HCT116 (cell line): ENCODE measurements around the gene HYOU1. TPM values are rescaled to one million over a fixed set of nuclear protein-coding genes. Genes with fewer than 3 reads are reported as not detected.

Experiments
- ATAC-seq: fragments of 200-7000 bp; cut with Tn5 transposase; 2 replicates; pipeline ENCODE4 v1.9.1; 2020; ENCODE audit warnings: mild to moderate bottlenecking, moderate library complexity
- BruUV-seq: library from RNA; stranded (reverse); fragments of 400-500 nt; replicated peaks from 2 replicates; lab custom pipeline; 2021; lab: Mats Ljungman, UMichigan
- CTCF ChIA-PET: fragments of 300-600 bp; sonication (Branson Sonifier 250); formaldehyde crosslinking; loops from one replicate; lab custom pipeline; 2021; ENCODE audit warnings: antibody characterized with exemption; lab: Charles Lee
- POLR2A ChIA-PET: fragments of 300-600, 350-600 bp; sonication (Branson Sonifier 250); formaldehyde crosslinking; loops from one replicate; lab custom pipeline; 2021; ENCODE audit warnings: antibody characterized with exemption; lab: Charles Lee
- RAD21 ChIA-PET, 2 experiments: fragments of 300-600 bp; sonication (Branson Sonifier 250); formaldehyde crosslinking; loops; one replicate each; lab custom pipeline; 2023; ENCODE audit warnings: low total read pairs in 2 of 2; ENCODE audit not compliant: uncharacterized antibody in 2 of 2, unreplicated experiment in 2 of 2, low non-redundant PET in 1 of 2; lab: Charles Lee
- DNase-seq: peaks from one replicate; pipeline ENCODE4 v3.0.0-alpha.2; 2010; ENCODE audit warnings: low read depth, low spot score
- H2AFZ ChIP-seq: fragments of 200-600 bp; shearing (Covaris generic), sonication (generic); 2 replicates; pipeline ENCODE4 v1.6.1; 2017; ENCODE audit warnings: low read depth, mixed run types, mixed read lengths, antibody characterized with exemption, low read length; ENCODE audit not compliant: poor library complexity, severe bottlenecking
- H3K27ac ChIP-seq: 2 replicates; pipeline ENCODE4 v1.5.1; 2012; ENCODE audit warnings: low read depth, low read length
- H3K27me3 ChIP-seq: fragments of 200-600 bp; sonication (generic); 2 replicates; pipeline ENCODE4 v1.6.1; 2016; ENCODE audit warnings: mixed run types, low read length, mixed read lengths; ENCODE audit not compliant: insufficient read depth
- H3K36me3 ChIP-seq, 2 experiments: fragments of 200-500 bp in 1 of 2; fragments of 200-600 bp in 1 of 2; sonication (Bioruptor generic) in 1 of 2; sonication (generic) in 1 of 2; 2 replicates each; pipeline versions ENCODE4 v1.5.1 to v1.6.1; 2014 to 2016; ENCODE audit warnings: low read length in 2 of 2, inconsistent platforms in 1 of 2, mixed read lengths in 1 of 2, mixed run types in 1 of 2; ENCODE audit not compliant: insufficient read depth in 2 of 2, control insufficient read depth in 1 of 2
- H3K4me1 ChIP-seq, 2 experiments: fragments of 200-600 bp in 1 of 2; sonication (generic) in 1 of 2; 2 replicates each; pipeline versions ENCODE4 v1.5.1 to v1.6.1; 2012 to 2017; ENCODE audit warnings: low read length in 2 of 2, inconsistent platforms in 1 of 2, mild to moderate bottlenecking in 1 of 2, mixed read lengths in 1 of 2, mixed run types in 1 of 2, moderate library complexity in 1 of 2; ENCODE audit not compliant: insufficient read depth in 2 of 2, control insufficient read depth in 1 of 2
- H3K4me2 ChIP-seq: fragments of 200-600 bp; sonication (generic); 2 replicates; pipeline ENCODE4 v1.6.1; 2017; ENCODE audit warnings: mixed run types, low read length, mixed read lengths
- H3K4me3 ChIP-seq, 2 experiments: fragments of 200-600 bp in 1 of 2; sonication (generic) in 1 of 2; replicated peaks in 1 of 2; 2 replicates each; pipeline ENCODE4 v1.5.1; 2011 to 2016; ENCODE audit warnings: low read length in 2 of 2, control low read depth in 1 of 2, low read depth in 1 of 2, mild to moderate bottlenecking in 1 of 2, mixed read lengths in 1 of 2, mixed run types in 1 of 2
- H3K79me2 ChIP-seq: fragments of 200-600 bp; sonication (generic); 2 replicates; pipeline ENCODE4 v1.6.1; 2017; ENCODE audit warnings: mild to moderate bottlenecking, mixed run types, low read length, moderate library complexity, mixed read lengths; ENCODE audit not compliant: insufficient read depth
- H3K9ac ChIP-seq: fragments of 200-600 bp; sonication (generic); 2 replicates; pipeline ENCODE4 v1.6.1; 2016; ENCODE audit warnings: low read length, mixed read lengths
- H3K9me2 ChIP-seq: fragments of 200-600 bp; sonication (generic), shearing (Covaris generic); 2 replicates; pipeline ENCODE4 v1.6.1; 2017; ENCODE audit warnings: mixed run types, mild to moderate bottlenecking, moderate library complexity; ENCODE audit not compliant: insufficient read depth
- H3K9me3 ChIP-seq, 2 experiments: fragments of 200-500 bp in 1 of 2; fragments of 200-600 bp in 1 of 2; sonication (Bioruptor generic) in 1 of 2; sonication (generic) in 1 of 2; 2 replicates each; pipeline ENCODE4 v1.6.1; 2014 to 2017; ENCODE audit warnings: low read length in 2 of 2, mixed read lengths in 2 of 2, inconsistent platforms in 1 of 2, low read depth in 1 of 2, mild to moderate bottlenecking in 1 of 2, mixed run types in 1 of 2, moderate library complexity in 1 of 2; ENCODE audit not compliant: control insufficient read depth in 1 of 2, insufficient read depth in 1 of 2
- H4K20me1 ChIP-seq: fragments of 200-600 bp; sonication (generic), shearing (Covaris generic); 2 replicates; pipeline ENCODE4 v1.6.1; 2017; ENCODE audit warnings: mixed run types, mild to moderate bottlenecking, moderate library complexity; ENCODE audit not compliant: insufficient read depth
- CEBPB ChIP-seq: IDR thresholded peaks from 2 replicates; pipeline ENCODE4 v1.6.1; 2012; ENCODE audit warnings: low read depth
- ELF1 ChIP-seq: IDR thresholded peaks from 2 replicates; pipeline ENCODE4 v1.6.1; 2012; ENCODE audit warnings: low read depth, borderline replicate concordance
- POLR2A ChIP-seq: IDR thresholded peaks from 2 replicates; pipeline ENCODE4 v1.7.0; 2011; ENCODE audit warnings: borderline replicate concordance; ENCODE audit not compliant: insufficient read depth, insufficient read length; ENCODE audit errors: extremely low read depth
- POLR2AphosphoS5 ChIP-seq: IDR thresholded peaks from 2 replicates; pipeline ENCODE4 v1.6.1; 2011; ENCODE audit warnings: mild to moderate bottlenecking, low read depth, low read length, moderate library complexity
- TCF7L2 ChIP-seq: IDR thresholded peaks from 2 replicates; pipeline ENCODE4 v1.7.0; 2011; ENCODE audit warnings: borderline replicate concordance, inconsistent platforms; ENCODE audit not compliant: insufficient read depth, insufficient read length; ENCODE audit errors: extremely low read depth
- YY1 ChIP-seq: IDR thresholded peaks from 2 replicates; pipeline ENCODE4 v1.6.1; 2011; ENCODE audit warnings: low read length, low read depth, moderate library complexity, mild to moderate bottlenecking; ENCODE audit not compliant: insufficient replicate concordance; ENCODE audit errors: extremely low read depth
- ZFX ChIP-seq: fragments of 450-650 bp; IDR thresholded peaks from 2 replicates; pipeline ENCODE4 v1.6.1; 2017
- intact Hi-C: fragments of 100-400 bp; cut with micrococcal nuclease; formaldehyde crosslinking; loops from 2 replicates; pipeline ENCODE4 v1.10.0; 2022
- total RNA-seq: library from RNA; stranded (reverse); gene quantifications from one replicate; pipeline ENCODE4 v1.2.1, GENCODE V29; 2021; ENCODE audit not compliant: unreplicated experiment
- TF ChIP-seq, protein P1 (sequence below): IDR thresholded peaks from 2 replicates; pipeline ENCODE4 v1.6.1; 2011; ENCODE audit warnings: mild to moderate bottlenecking, low read length, moderate library complexity; ENCODE audit not compliant: insufficient replicate concordance; ENCODE audit errors: extremely low read depth
- TF ChIP-seq, protein P2 (sequence below): IDR thresholded peaks from 2 replicates; pipeline ENCODE4 v1.6.1; 2012
- TF ChIP-seq, protein P3 (sequence below), 3 experiments: fragments of 200-600 bp in 1 of 3; sonication (generic) in 1 of 3; IDR thresholded peaks in 2 of 3; conservative IDR thresholded peaks in 1 of 3; 2 replicates each; pipeline ENCODE4 v1.5.1; 2012 to 2017; ENCODE audit warnings: low read depth in 2 of 3, low read length in 2 of 3, antibody characterized with exemption in 1 of 3, borderline replicate concordance in 1 of 3, control low read depth in 1 of 3, mild to moderate bottlenecking in 1 of 3, mixed read lengths in 1 of 3, mixed run types in 1 of 3, moderate library complexity in 1 of 3; ENCODE audit not compliant: insufficient read depth in 1 of 3

Gene HYOU1
- total RNA-seq, 1 experiment from 2014 or later: 181 TPM

DNA sequence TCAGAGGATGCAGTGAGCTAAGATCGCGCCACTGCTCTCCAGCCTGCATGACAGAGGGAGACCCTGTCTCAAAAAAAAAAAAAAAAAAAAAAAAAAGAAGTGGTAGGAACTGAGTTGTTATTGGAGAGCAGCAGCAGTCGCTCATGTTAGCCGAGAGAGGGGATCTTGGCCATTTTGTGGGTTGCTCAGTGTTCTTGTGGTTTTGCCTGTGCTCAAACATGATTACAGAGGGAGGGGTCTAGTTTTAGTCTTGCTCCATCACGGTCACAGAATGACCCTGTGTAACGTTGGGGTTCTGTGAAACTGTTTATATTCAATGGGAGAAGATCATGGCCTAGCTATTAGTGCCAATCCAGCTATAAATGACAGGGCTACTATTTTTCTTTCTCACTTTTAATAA is 42.7 kb upstream of the HYOU1 start:
- ChIA-PET POLR2A (no interaction called here), RAD21 (no interaction called here), CTCF (interaction anchor here (0.6 to 0.7 kb wide), 2 partner anchors 229 to 332 kb away, joined by 4 to 5 read pairs; no protein-coding TSS in a partner anchor)
- peaks cover 30 to 40% of the 10 kb centered on the region in 2 experiments for H3K4me1 ChIP-seq
- intact Hi-C loops: loop anchor here (2.0 to 10.0 kb wide), 6 partner anchors 69 to 373 kb away; partner anchors contain the start of genes NLRX1 and USP2
- no peak overlapping the region for H2AFZ ChIP-seq
- no peaks in the 10 kb centered on the region for H3K9me3 ChIP-seq
- no peak for TF ChIP-seq CEBPB
- no peak for DNase-seq
- no peaks in the 10 kb centered on the region for H3K9me2 ChIP-seq
- H3K27ac ChIP-seq: peak overlapping the region; percentile 96; the same call in 1 of the 2 replicates
- no peak for ATAC-seq
- peaks cover 37% of the 10 kb centered on the region for H3K79me2 ChIP-seq
- peak overlapping the region; percentile 89 for H3K4me2 ChIP-seq
- peak overlapping the region; percentile 58 to 78 for H3K4me3 ChIP-seq
- no peaks in the 10 kb centered on the region for H3K27me3 ChIP-seq
- BruUV-seq: no TSS peak
- H3K36me3 ChIP-seq: peaks cover 10 to 25% of the 10 kb centered on the region in 2 experiments; a peak in 3 of 4 replicates
- H4K20me1 ChIP-seq: no peaks in the 10 kb centered on the region
- H3K9ac ChIP-seq: peak overlapping the region; percentile 81; the same call in 1 of the 2 replicates

DNA sequence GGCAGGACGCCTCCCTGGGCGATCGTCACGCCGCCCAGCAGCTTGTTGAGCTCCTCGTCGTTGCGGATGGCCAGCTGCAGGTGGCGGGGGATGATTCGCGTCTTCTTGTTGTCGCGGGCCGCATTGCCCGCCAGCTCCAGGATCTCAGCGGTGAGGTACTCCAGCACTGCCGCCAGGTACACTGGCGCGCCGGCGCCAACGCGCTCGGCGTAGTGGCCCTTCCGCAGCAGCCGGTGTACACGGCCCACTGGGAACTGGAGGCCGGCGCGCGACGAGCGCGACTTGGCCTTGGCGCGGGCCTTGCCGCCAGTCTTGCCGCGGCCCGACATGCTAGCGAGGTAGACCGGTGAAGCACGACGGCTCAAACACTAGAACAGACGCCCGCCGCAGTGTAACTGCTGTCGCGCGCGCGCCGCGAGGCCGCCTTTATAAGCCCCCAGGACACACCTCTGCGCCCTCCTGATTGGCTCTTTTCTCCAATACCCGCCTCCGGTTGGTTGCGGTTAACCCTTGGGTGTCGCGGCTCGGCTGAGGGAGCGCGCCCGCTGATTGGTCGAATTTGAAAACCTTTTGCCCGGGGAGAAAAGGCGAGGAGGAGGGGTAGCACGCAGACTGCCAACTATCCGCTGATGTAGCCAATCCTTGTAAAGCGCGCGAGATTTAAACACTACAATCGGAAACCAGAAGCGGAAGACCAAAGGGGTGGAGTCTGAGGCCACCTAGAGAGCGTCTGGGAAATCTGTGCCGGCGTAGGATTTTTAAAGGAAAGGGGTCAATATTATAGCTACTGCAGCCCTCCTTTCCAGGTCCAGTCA is 38.3 kb upstream of the HYOU1 start:
- H3K4me1 ChIP-seq: peaks cover 18 to 29% of the 10 kb centered on the region in 2 experiments
- ChIA-PET CTCF (interaction anchor here (1.1 to 2.6 kb wide), 3 partner anchors 9 to 243 kb away, joined by 3 to 20 read pairs (median 4); partner anchors contain the start of gene HMBS), POLR2A (interaction anchor here (0.7 to 2.6 kb wide), 13 partner anchors 9 to 266 kb away, joined by 3 to 27 read pairs (median 4); partner anchors contain the start of genes C2CD2L, HINFP, HMBS and NLRX1), RAD21 (interaction anchor here (0.6 to 1.1 kb wide), 3 partner anchors 10 to 243 kb away, joined by 3 to 9 read pairs (median 6); no protein-coding TSS in a partner anchor)
- no peaks in the 10 kb centered on the region for H3K27me3 ChIP-seq
- TF ChIP-seq, protein P1, sequence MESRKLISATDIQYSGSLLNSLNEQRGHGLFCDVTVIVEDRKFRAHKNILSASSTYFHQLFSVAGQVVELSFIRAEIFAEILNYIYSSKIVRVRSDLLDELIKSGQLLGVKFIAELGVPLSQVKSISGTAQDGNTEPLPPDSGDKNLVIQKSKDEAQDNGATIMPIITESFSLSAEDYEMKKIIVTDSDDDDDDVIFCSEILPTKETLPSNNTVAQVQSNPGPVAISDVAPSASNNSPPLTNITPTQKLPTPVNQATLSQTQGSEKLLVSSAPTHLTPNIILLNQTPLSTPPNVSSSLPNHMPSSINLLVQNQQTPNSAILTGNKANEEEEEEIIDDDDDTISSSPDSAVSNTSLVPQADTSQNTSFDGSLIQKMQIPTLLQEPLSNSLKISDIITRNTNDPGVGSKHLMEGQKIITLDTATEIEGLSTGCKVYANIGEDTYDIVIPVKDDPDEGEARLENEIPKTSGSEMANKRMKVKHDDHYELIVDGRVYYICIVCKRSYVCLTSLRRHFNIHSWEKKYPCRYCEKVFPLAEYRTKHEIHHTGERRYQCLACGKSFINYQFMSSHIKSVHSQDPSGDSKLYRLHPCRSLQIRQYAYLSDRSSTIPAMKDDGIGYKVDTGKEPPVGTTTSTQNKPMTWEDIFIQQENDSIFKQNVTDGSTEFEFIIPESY: no peak
- TF ChIP-seq, protein P2, sequence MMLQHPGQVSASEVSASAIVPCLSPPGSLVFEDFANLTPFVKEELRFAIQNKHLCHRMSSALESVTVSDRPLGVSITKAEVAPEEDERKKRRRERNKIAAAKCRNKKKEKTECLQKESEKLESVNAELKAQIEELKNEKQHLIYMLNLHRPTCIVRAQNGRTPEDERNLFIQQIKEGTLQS: no peak
- TF ChIP-seq POLR2A (peak; percentile 100), ZFX (peak; percentile 95), YY1 (peak; percentile 59), TCF7L2 (peak; percentile 71), ELF1 (no peak), POLR2AphosphoS5 (peak; percentile 100)
- TF ChIP-seq, protein P3, sequence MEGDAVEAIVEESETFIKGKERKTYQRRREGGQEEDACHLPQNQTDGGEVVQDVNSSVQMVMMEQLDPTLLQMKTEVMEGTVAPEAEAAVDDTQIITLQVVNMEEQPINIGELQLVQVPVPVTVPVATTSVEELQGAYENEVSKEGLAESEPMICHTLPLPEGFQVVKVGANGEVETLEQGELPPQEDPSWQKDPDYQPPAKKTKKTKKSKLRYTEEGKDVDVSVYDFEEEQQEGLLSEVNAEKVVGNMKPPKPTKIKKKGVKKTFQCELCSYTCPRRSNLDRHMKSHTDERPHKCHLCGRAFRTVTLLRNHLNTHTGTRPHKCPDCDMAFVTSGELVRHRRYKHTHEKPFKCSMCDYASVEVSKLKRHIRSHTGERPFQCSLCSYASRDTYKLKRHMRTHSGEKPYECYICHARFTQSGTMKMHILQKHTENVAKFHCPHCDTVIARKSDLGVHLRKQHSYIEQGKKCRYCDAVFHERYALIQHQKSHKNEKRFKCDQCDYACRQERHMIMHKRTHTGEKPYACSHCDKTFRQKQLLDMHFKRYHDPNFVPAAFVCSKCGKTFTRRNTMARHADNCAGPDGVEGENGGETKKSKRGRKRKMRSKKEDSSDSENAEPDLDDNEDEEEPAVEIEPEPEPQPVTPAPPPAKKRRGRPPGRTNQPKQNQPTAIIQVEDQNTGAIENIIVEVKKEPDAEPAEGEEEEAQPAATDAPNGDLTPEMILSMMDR (IDR thresholded peaks at IDR 0.05 in 2 of 3, conservative IDR thresholded peaks at IDR 0.05 in 1 of 3; ENCODE audit: borderline replicate concordance in 1 of 3, insufficient read depth in 1 of 3, low read depth in 2 of 3, low read length in 2 of 3): peak in 1 of 3 experiments; percentile 6; a peak in 2 of 6 replicates
- H3K27ac ChIP-seq: peak overlapping the region; percentile 93
- ATAC-seq (peak; percentile 82), DNase-seq (peak; percentile 99)
- peaks cover 14 to 45% of the 10 kb centered on the region in 2 experiments for H3K36me3 ChIP-seq
- TSS peak; percentile 68 for BruUV-seq
- H2AFZ ChIP-seq: no peak overlapping the region
- peak overlapping the region; percentile 83 to 97 for H3K4me3 ChIP-seq
- intact Hi-C loops: no loop called here
- peak overlapping the region; percentile 99 for H3K9ac ChIP-seq
- peak overlapping the region; percentile 80 for H3K4me2 ChIP-seq
- peaks cover 46% of the 10 kb centered on the region for H3K79me2 ChIP-seq
- H4K20me1 ChIP-seq: peaks cover 11% of the 10 kb centered on the region; the same call in 1 of the 2 replicates
- no peaks in the 10 kb centered on the region for H3K9me2 ChIP-seq
- H3K9me3 ChIP-seq: no peaks in the 10 kb centered on the region
